Measurements from ENCODE around the gene ABTB2.

GRCh38 chr11:34346551-34346950 lies 11.3 kb downstream of the ABTB2 start:
- TF ChIP-seq CTCF (IDR thresholded peaks at IDR 0.05; ENCODE audit: poor library complexity, severe bottlenecking) (no peak), EZH2 (IDR thresholded peaks at IDR 0.05; ENCODE audit: borderline replicate concordance, insufficient read depth, low read length, poor library complexity, severe bottlenecking) (no peak), POLR2AphosphoS5 (IDR thresholded peaks at IDR 0.05) (no peak), TAF1 (IDR thresholded peaks at IDR 0.05; ENCODE audit: low read depth) (no peak), REST (IDR thresholded peaks at IDR 0.05; ENCODE audit: borderline replicate concordance) (no peak), EP300 (conservative IDR thresholded peaks at IDR 0.05; ENCODE audit: poor library complexity, severe bottlenecking) (no peak)

All from neural cell (in vitro differentiated cells).